ENCODE results near the gene ARSG.
"Not testable (repeated sequence)": the region's sequence is repeated elsewhere in the genome, so short reads cannot be mapped to it uniquely, and the experiment has no call there.

GRCh38 chr17:68281965-68282364 is 9.3 kb upstream of the ARSG start:
- TF ChIP-seq USF2 (IDR thresholded peaks at IDR 0.05); CTCF (IDR thresholded peaks at IDR 0.05); RARB (CRISPR knock-in tag; IDR thresholded peaks at IDR 0.05); EP300 (IDR thresholded peaks at IDR 0.05); POLR2A (IDR thresholded peaks at IDR 0.05; ENCODE audit: low read length); MAFK (IDR thresholded peaks at IDR 0.05; ENCODE audit: partially characterized antibody); ELK1 (IDR thresholded peaks at IDR 0.05; ENCODE audit: low read depth, low read length); JUN (IDR thresholded peaks at IDR 0.05); POLR2AphosphoS2 (conservative IDR thresholded peaks at IDR 0.05; ENCODE audit: low read length); CEBPB (IDR thresholded peaks at IDR 0.05); KDM1A (IDR thresholded peaks at IDR 0.05; ENCODE audit: low read depth): not testable (repeated sequence)
